H1 (cell line): ENCODE results near the gene PIK3R5. TPM values are rescaled to one million over a fixed set of nuclear protein-coding genes. Genes with fewer than 3 reads are reported as not detected.

Experiments
- CHD2 ChIP-seq: IDR thresholded peaks from 2 replicates; pipeline ENCODE4 v1.6.1; 2012; ENCODE audit warnings: low read length, improper control_type of control experiment
- HDAC6 ChIP-seq: IDR thresholded peaks from one replicate; pipeline ENCODE4 v1.7.1; 2012; ENCODE audit warnings: low read depth, mild to moderate bottlenecking, inconsistent platforms, low read length, moderate library complexity
- polyA plus RNA-seq, 7 experiments: library from polyadenylated mRNA; depleted of rRNA in 3 of 7; stranded (reverse) in 5 of 7; unstranded in 2 of 7; fragments of >200 nt in 5 of 7; fragments of 200-250 nt in 2 of 7; gene quantifications; 1 replicate in 5 of 7; 2 replicates in 1 of 7; 4 replicates in 1 of 7; pipeline versions ENCODE4 v1.2.1 to v1.2.3, GENCODE V29; 2011 to 2013; ENCODE audit warnings: missing spikeins in 2 of 7, mixed read lengths in 2 of 7
- total RNA-seq: library from RNA; stranded (reverse); fragmentation: NEBNext Ultra II Directional; extraction: Animal tissue kit (Norgen Biotek cat#: 25700); gene quantifications from 2 replicates; pipeline ENCODE4 v1.2.1, GENCODE V29; 2021

PIK3R5 gene
- total and polyA plus RNA-seq, 2 of the 8 experiments (the other 6 are each of a cell fraction or from before 2014, with no cell fraction given): 2.7 to 4.3 TPM

GRCh38 chr17:8954339-8954738 lies 11.2 kb downstream of the PIK3R5 start (continued):
- TF ChIP-seq CHD2 (no peak), HDAC6 (no peak)
